Left ventricle myocardium inferior (tissue), 1 donor: ENCODE data around the gene PBX3. TPM values are rescaled to one million over a fixed set of nuclear protein-coding genes. Genes with fewer than 3 reads are reported as not detected.

Experiments
- DNase-seq: peaks from one replicate; pipeline ENCODE4 v3.0.0-alpha.2; 2020
- H3K27ac ChIP-seq: fragments of 200-600 bp; replicated peaks from 2 replicates; pipeline ENCODE4 v1.8.0; 2021
- H3K27me3 ChIP-seq: fragments of 200-600 bp; 2 replicates; pipeline ENCODE4 v1.8.0; 2021; ENCODE audit warnings: low read depth
- H3K36me3 ChIP-seq: fragments of 200-600 bp; 2 replicates; pipeline ENCODE4 v1.8.0; 2021
- H3K4me1 ChIP-seq: fragments of 200-600 bp; 2 replicates; pipeline ENCODE4 v1.8.0; 2021
- H3K4me3 ChIP-seq: fragments of 200-600 bp; 2 replicates; pipeline ENCODE4 v1.8.0; 2021; ENCODE audit warnings: mild to moderate bottlenecking, moderate library complexity
- H3K9me3 ChIP-seq: fragments of 200-600 bp; replicated peaks from 2 replicates; pipeline ENCODE4 v1.8.0; 2021
- CTCF ChIP-seq: fragments of 200-600 bp; IDR thresholded peaks from 2 replicates; pipeline ENCODE4 v1.8.0; 2021; ENCODE audit warnings: antibody characterized with exemption, mild to moderate bottlenecking, borderline replicate concordance
- intact Hi-C: fragments of 100-400 bp; cut with micrococcal nuclease; formaldehyde crosslinking; loops from one replicate; pipeline ENCODE4 v1.11.0; 2022
- long read RNA-seq: library from polyadenylated mRNA; unstranded; transcript quantifications from one replicate; pipeline ENCODE4 v2.0.0, GENCODE V29; 2021
- total RNA-seq: library from RNA; stranded (reverse); fragmentation: NEBNext Ultra II Directional; extraction: Animal tissue kit (Norgen Biotek cat#: 25700); gene quantifications from one replicate; pipeline ENCODE4 v1.2.1, GENCODE V29; 2021
- donor health status: DM: no; HTN: yes; CAD: no; lungs with severe emphysema.

The PBX3 gene
- total RNA-seq: 44.2 TPM
- long read RNA-seq, transcript PBX3-201 (8 exons, 2,755 nt): minor isoform, 33 of 168 reads
- long read RNA-seq, transcript PBX3-204 (9 exons, 2,775 nt): major isoform, 108 of 168 reads
- long read RNA-seq, partial matches to known transcripts: 8 of 168 reads
- long read RNA-seq, other reads (novel, unspliced or antisense): 13 of 168 reads

- intact Hi-C loops: no loop called here
- Histone ChIP-seq H3K4me3 (peak within 1 kb of the TSS; percentile 77), H3K9me3 (no peaks in the 10 kb centered on the region), H3K36me3 (no peaks in the 10 kb centered on the region), H3K27me3 (no peaks in the 10 kb centered on the region), H3K4me1 (peaks cover 58% of the 10 kb centered on the region), H3K27ac (peak within 1 kb of the TSS; percentile 90)
- TF ChIP-seq CTCF: no peak
- DNase-seq: peak; percentile 62
Measured at GRCh38 chr9:125747053-125747764, at the start of gene PBX3. PBX3 (plus strand) TSS chr9:125747373.

- no peak for DNase-seq
Measured at GRCh38 chr9:125699870-125700269, 47.3 kb upstream of the PBX3 start.

GRCh38 chr9:125700791-125701190 lies 46.4 kb upstream of the PBX3 start:
- no peak for DNase-seq
- no peaks in the 10 kb centered on the region for H3K9me3 ChIP-seq
- no peak overlapping the region for H3K27ac ChIP-seq
- intact Hi-C loops: no loop called here
- no peak overlapping the region for H3K4me3 ChIP-seq
- no peak for TF ChIP-seq CTCF
- H3K4me1 ChIP-seq: peaks cover 25% of the 10 kb centered on the region
- H3K36me3 ChIP-seq: no peaks in the 10 kb centered on the region
- no peaks in the 10 kb centered on the region for H3K27me3 ChIP-seq

More at GRCh38 chr9:125699870-125700269, 47.3 kb upstream of the PBX3 start:
- peaks cover 22% of the 10 kb centered on the region for H3K4me1 ChIP-seq
- no peaks in the 10 kb centered on the region for H3K27me3 ChIP-seq
- H3K4me3 ChIP-seq: no peak overlapping the region
- no peak overlapping the region for H3K27ac ChIP-seq
- intact Hi-C loops: no loop called here
- no peaks in the 10 kb centered on the region for H3K9me3 ChIP-seq
- TF ChIP-seq CTCF: no peak
- H3K36me3 ChIP-seq: no peaks in the 10 kb centered on the region

GRCh38 chr9:125701351-125701750 lies 45.8 kb upstream of the PBX3 start:
- Histone ChIP-seq H3K9me3 (no peaks in the 10 kb centered on the region), H3K4me3 (no peak overlapping the region), H3K27ac (no peak overlapping the region), H3K4me1 (peaks cover 27% of the 10 kb centered on the region), H3K36me3 (no peaks in the 10 kb centered on the region), H3K27me3 (no peaks in the 10 kb centered on the region)
- TF ChIP-seq CTCF: no peak
- intact Hi-C loops: no loop called here
- DNase-seq: no peak

GRCh38 chr9:125703662-125704061 lies 43.5 kb upstream of the PBX3 start:
- Histone ChIP-seq H3K9me3 (no peaks in the 10 kb centered on the region), H3K36me3 (no peaks in the 10 kb centered on the region), H3K4me1 (peaks cover 41% of the 10 kb centered on the region), H3K27ac (no peak overlapping the region), H3K27me3 (no peaks in the 10 kb centered on the region), H3K4me3 (no peak overlapping the region)
- no peak for TF ChIP-seq CTCF
- no peak for DNase-seq
- intact Hi-C loops: no loop called here
